GM23338 (cell line): ENCODE results near the gene RHCG. TPM values are rescaled to one million over a fixed set of nuclear protein-coding genes. Genes with fewer than 3 reads are reported as not detected.

Experiments
- ATAC-seq: fragments of 200-7000 bp; cut with Tn5 transposase; 3 replicates; pipeline ENCODE4 v1.9.1; 2020
- DNase-seq: peaks from one replicate; pipeline ENCODE4 v3.0.0-alpha.2; 2015; ENCODE audit warnings: low spot score
- H2AFZ ChIP-seq: fragments of 200-600 bp; sonication (generic); 2 replicates; pipeline ENCODE4 v1.8.0; 2016; ENCODE audit warnings: antibody characterized with exemption, mild to moderate bottlenecking, moderate library complexity
- H3F3A ChIP-seq: fragments of 200-600 bp; sonication (generic); replicated peaks from 2 replicates; pipeline ENCODE4 v1.8.0; 2017; ENCODE audit warnings: antibody characterized with exemption, mixed run types, low read depth
- H3K27ac ChIP-seq: fragments of 200-600 bp; sonication (generic); 2 replicates; pipeline ENCODE4 v1.6.1; 2016; ENCODE audit warnings: low read depth
- H3K27me3 ChIP-seq: fragments of 200-600 bp; sonication (generic); 2 replicates; pipeline ENCODE4 v1.8.0; 2016; ENCODE audit warnings: mild to moderate bottlenecking, mixed run types, moderate library complexity; ENCODE audit not compliant: insufficient read depth
- H3K36me3 ChIP-seq: fragments of 200-600 bp; sonication (generic); 2 replicates; pipeline ENCODE4 v1.8.0; 2016; ENCODE audit warnings: mild to moderate bottlenecking; ENCODE audit not compliant: insufficient read depth
- H3K4me1 ChIP-seq: fragments of 200-600 bp; sonication (generic); 2 replicates; pipeline ENCODE4 v1.8.0; 2016; ENCODE audit warnings: mild to moderate bottlenecking, moderate library complexity; ENCODE audit not compliant: insufficient read depth
- H3K4me2 ChIP-seq: fragments of 200-600 bp; sonication (generic); 2 replicates; pipeline ENCODE4 v1.7.1; 2017; ENCODE audit warnings: mixed run types
- H3K4me3 ChIP-seq: fragments of 200-600 bp; sonication (generic); 2 replicates; pipeline ENCODE4 v1.6.1; 2016; ENCODE audit warnings: mixed run types
- H3K79me2 ChIP-seq: fragments of 200-600 bp; sonication (generic); replicated peaks from 2 replicates; pipeline ENCODE4 v1.8.0; 2017; ENCODE audit warnings: mild to moderate bottlenecking; ENCODE audit not compliant: insufficient read depth
- H3K9me2 ChIP-seq: fragments of 200-600 bp; sonication (generic); 2 replicates; pipeline ENCODE4 v1.8.0; 2017; ENCODE audit not compliant: insufficient read depth
- H4K20me1 ChIP-seq: fragments of 200-600 bp; sonication (generic); replicated peaks from 2 replicates; pipeline ENCODE4 v1.8.0; 2017; ENCODE audit warnings: mild to moderate bottlenecking; ENCODE audit not compliant: insufficient read depth
- H3K27ac Mint-ChIP-seq: 2 replicates; pipeline ENCODE4 v1.8.0; 2020; ENCODE audit warnings: inconsistent platforms, mild to moderate bottlenecking, moderate library complexity, mixed read lengths
- H3K27me3 Mint-ChIP-seq: 3 replicates; pipeline ENCODE4 v1.8.0; 2022; ENCODE audit warnings: low read depth, mild to moderate bottlenecking, moderate library complexity, mixed read lengths, inconsistent platforms; ENCODE audit not compliant: insufficient read depth, poor library complexity
- H3K36me3 Mint-ChIP-seq: 3 replicates; pipeline ENCODE4 v1.8.0; 2021; ENCODE audit warnings: low read depth, mild to moderate bottlenecking, inconsistent platforms, moderate library complexity, mixed read lengths
- H3K4me1 Mint-ChIP-seq: 3 replicates; pipeline ENCODE4 v1.8.0; 2020; ENCODE audit warnings: mild to moderate bottlenecking, inconsistent platforms, mixed read lengths
- H3K4me3 Mint-ChIP-seq: 3 replicates; pipeline ENCODE4 v1.8.0; 2021; ENCODE audit warnings: moderate library complexity, mild to moderate bottlenecking, inconsistent platforms, mixed read lengths
- H3K9me3 Mint-ChIP-seq: 3 replicates; pipeline ENCODE4 v1.8.0; 2020; ENCODE audit warnings: moderate library complexity, mild to moderate bottlenecking, inconsistent platforms, mixed read lengths
- CREB1 ChIP-seq: fragments of 250-450 bp; sonication (Bioruptor Pico); IDR thresholded peaks from 2 replicates; pipeline ENCODE4 v1.5.0; 2020; ENCODE audit warnings: low read depth, mild to moderate bottlenecking, moderate library complexity
- CTCF ChIP-seq, 2 experiments: fragments of 200-600 bp in 1 of 2; sonication (generic) in 1 of 2; conservative IDR thresholded peaks; 2 replicates each; pipeline versions ENCODE4 v1.5.1 to v1.6.1; 2016 to 2017; ENCODE audit warnings: antibody characterized with exemption in 2 of 2, low read depth in 2 of 2, mild to moderate bottlenecking in 2 of 2, moderate library complexity in 1 of 2
- EZH2 ChIP-seq: fragments of 200-600 bp; sonication (generic); IDR thresholded peaks from one replicate; pipeline ENCODE4 v1.8.0; 2017; ENCODE audit warnings: antibody characterized with exemption, mild to moderate bottlenecking, low read depth; ENCODE audit not compliant: unreplicated experiment
- EZH2phosphoT487 ChIP-seq: fragments of 200-600 bp; sonication (generic); IDR thresholded peaks from one replicate; pipeline ENCODE4 v1.8.1; 2018; ENCODE audit warnings: antibody characterized with exemption; ENCODE audit not compliant: unreplicated experiment
- JUNB ChIP-seq: IDR thresholded peaks from one replicate; pipeline ENCODE4 v1.6.1; 2016; ENCODE audit warnings: antibody characterized with exemption; ENCODE audit not compliant: unreplicated experiment
- POLR2AphosphoS5 ChIP-seq: IDR thresholded peaks from 2 replicates; pipeline ENCODE4 v1.6.1; 2016; ENCODE audit warnings: antibody characterized with exemption, low read depth
- ZNF331 ChIP-seq: fragments of 250-450 bp; sonication (Bioruptor Pico); IDR thresholded peaks from 2 replicates; pipeline ENCODE4 v1.5.0; 2020; ENCODE audit warnings: low read depth, mild to moderate bottlenecking, moderate library complexity
- ZNF462 ChIP-seq: fragments of 250-450 bp; sonication (Bioruptor Pico); IDR thresholded peaks from 2 replicates; pipeline ENCODE4 v1.5.0; 2020; ENCODE audit warnings: mild to moderate bottlenecking, moderate library complexity
- polyA plus RNA-seq: library from polyadenylated mRNA; unstranded; fragments of >200 nt; fragmentation: Nextera tagmentation; extraction: Ambion mirVana; gene quantifications from 2 replicates; pipeline ENCODE4 v1.2.1, GENCODE V29; 2016
- total RNA-seq: library from RNA; depleted of rRNA; stranded (reverse); fragments of >200 nt; shearing (Covaris generic); gene quantifications from 2 replicates; pipeline ENCODE4 v1.2.3, GENCODE V29; 2014

RHCG gene
- total and polyA plus RNA-seq, 2 experiments from 2014 or later: 0.21 to 0.63 TPM

- TF ChIP-seq ZNF462 (CRISPR knock-in tag) (no peak), CTCF (conservative IDR thresholded peaks at IDR 0.05; ENCODE audit: low read depth in 2 of 2) (no peak), CREB1 (CRISPR knock-in tag) (no peak), EZH2 (no peak), JUNB (no peak)
Observed at GRCh38 chr15:89486726-89487050, 9.7 kb downstream of the RHCG start (continued).

- Histone ChIP-seq H3K27ac (no peak overlapping the region), H4K20me1 (no peaks in the 10 kb centered on the region; the same call in 1 of the 2 replicates), H3K27me3 (peaks cover 3% of the 10 kb centered on the region; the same call in 1 of the 2 replicates), H3K9me2 (no peaks in the 10 kb centered on the region), H3K36me3 (no peaks in the 10 kb centered on the region), H3K4me2 (no peak overlapping the region), H3F3A (no peaks in the 10 kb centered on the region), H2AFZ (no peak overlapping the region), H3K4me3 (no peak overlapping the region), H3K79me2 (no peaks in the 10 kb centered on the region), H3K4me1 (0 out of 2 replicates have a peak, but pooled peaks cover 3% of the 10 kb centered on the region)
- no peak overlapping the region for H3K4me3 Mint-ChIP-seq
- no peak for ATAC-seq
- no peak overlapping the region for H3K27ac Mint-ChIP-seq
- peaks cover 10% of the 10 kb centered on the region for H3K27me3 Mint-ChIP-seq
- no peaks in the 10 kb centered on the region for H3K9me3 Mint-ChIP-seq
- H3K4me1 Mint-ChIP-seq: peaks cover 5% of the 10 kb centered on the region; the same call in 2 of the 3 replicates
- H3K36me3 Mint-ChIP-seq: no peaks in the 10 kb centered on the region
- no peak for DNase-seq
- TF ChIP-seq POLR2AphosphoS5 (no peak), ZNF462 (CRISPR knock-in tag) (no peak), CREB1 (CRISPR knock-in tag) (no peak), ZNF331 (CRISPR knock-in tag) (no peak), JUNB (no peak), EZH2phosphoT487 (no peak)
Observed at GRCh38 chr15:89483079-89483478, 13.3 kb downstream of the RHCG start.
